Measurements from ENCODE around the gene TIMP1. TPM values are rescaled to one million over a fixed set of nuclear protein-coding genes. Genes with fewer than 3 reads are reported as not detected.

The TIMP1 gene
- 10 to 100 TPM; 72.6 to 82.2 (median 79.6) TPM for polyA plus RNA-seq (ENCODE audit: insufficient read length in 3 of 3)

GRCh38 chrX:47581731-47582647 is at the start of gene TIMP1:
TSS of gene TIMP1 (plus strand) at chrX:47582436. CDS start at chrX:47583416, 980 bp downstream.
- DNase-seq (ENCODE audit: low read depth in 3 of 3, low spot score in 2 of 3): peak in 2 of 3 donors; percentile 25 to 59

GRCh38 chrX:47539860-47540259 is 42.4 kb upstream of the TIMP1 start:
- no peak for DNase-seq (ENCODE audit: low read depth in 3 of 3, low spot score in 2 of 3)

GRCh38 chrX:47540754-47541538 is 41.3 kb upstream of the TIMP1 start:
- DNase-seq (ENCODE audit: low read depth in 3 of 3, low spot score in 2 of 3): peak in 2 of 3 donors; percentile 61 to 73

DNA sequence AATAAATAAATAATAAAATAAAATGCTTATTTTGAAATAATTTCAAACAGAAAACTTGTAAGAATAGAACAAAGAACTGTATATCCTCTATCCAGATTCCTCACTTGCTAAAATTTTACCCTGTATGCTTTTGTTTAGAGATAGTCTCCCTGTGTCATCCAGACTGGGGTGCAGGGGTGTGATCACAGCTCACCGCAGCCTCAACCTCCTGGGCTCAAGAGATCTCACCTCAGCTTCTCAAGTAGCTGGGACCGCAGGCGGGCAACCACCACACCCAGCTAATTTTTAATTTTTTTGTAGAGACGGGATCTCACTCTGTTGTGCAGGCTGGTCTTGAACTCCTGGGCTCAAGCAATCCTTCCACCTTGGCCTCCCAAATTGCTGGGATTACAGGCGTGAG is 38.7 kb upstream of the TIMP1 start:
- DNase-seq (ENCODE audit: low read depth in 3 of 3, low spot score in 2 of 3): no peak

- DNase-seq (ENCODE audit: low read depth in 3 of 3, low spot score in 2 of 3): peak in 1 of 3 donors; percentile 72
These were observed 26.1 kb upstream of the TIMP1 start for GRCh38 chrX:47556045-47556623.

DNA sequence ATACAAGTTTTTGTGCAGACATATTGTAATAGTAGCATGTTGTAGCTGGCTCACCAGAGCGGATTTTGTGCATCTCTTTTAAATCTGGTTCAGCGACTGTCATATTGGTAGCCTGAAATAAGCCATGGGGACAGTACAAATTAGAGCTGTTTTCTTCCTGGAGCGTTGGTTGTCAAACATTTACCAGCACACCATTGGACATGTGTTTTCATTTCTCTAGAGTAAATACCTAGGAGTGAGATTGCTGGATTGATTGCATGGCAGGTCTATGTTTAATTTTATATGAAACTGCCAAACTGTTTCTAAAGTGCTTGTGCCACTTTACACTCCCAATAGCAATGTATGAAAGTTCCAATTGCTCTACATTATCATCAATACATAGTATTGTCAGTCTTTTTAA is 23.8 kb upstream of the TIMP1 start:
- no peak for DNase-seq (ENCODE audit: low read depth in 3 of 3, low spot score in 2 of 3)

- no peak for DNase-seq (ENCODE audit: low read depth in 3 of 3, low spot score in 2 of 3)
These were observed 21.9 kb upstream of the TIMP1 start for GRCh38 chrX:47560179-47560933.

- DNase-seq (ENCODE audit: low read depth in 3 of 3, low spot score in 2 of 3): peak; percentile 94 to 98 (median 94)
These were observed 21.1 kb upstream of the TIMP1 start, which contains the start of gene ARAF for GRCh38 chrX:47560934-47561658. TSS of gene ARAF (plus strand) at chrX:47561205. CDS start at chrX:47562968, 1,763 bp downstream.

- DNase-seq (ENCODE audit: low read depth in 3 of 3, low spot score in 2 of 3): no peak
These were observed 20.5 kb upstream of the TIMP1 start for GRCh38 chrX:47561659-47562151.

DNA sequence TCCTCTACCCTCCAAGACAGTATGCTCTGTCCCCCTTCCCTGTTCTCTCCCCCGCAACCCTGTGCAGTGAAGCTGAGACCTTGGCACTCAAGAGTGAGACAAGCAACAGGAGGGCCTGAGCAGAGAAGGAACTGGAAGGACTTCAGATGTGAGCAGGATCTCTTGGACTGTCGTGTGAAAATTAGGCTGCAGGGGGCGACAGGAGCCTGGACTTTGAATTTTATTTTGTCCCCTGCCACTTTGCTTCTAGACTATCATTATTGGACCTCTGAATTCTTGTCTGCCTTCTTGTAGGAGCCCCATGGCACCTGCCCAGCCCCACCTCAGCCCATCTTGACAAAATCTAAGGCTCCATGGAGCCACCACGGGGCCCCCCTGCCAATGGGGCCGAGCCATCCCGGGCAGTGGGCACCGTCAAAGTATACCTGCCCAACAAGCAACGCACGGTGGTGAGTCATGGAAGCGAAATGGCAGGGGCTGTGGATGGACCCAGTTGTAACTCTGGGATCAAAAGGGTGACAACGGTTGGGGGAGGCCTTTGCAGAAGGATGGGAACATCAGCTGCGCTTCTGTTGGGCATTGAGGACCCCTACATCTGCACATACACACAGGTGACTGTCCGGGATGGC is 19.5 kb upstream of the TIMP1 start:
- no peak for DNase-seq (ENCODE audit: low read depth in 3 of 3, low spot score in 2 of 3)

- DNase-seq (ENCODE audit: low read depth in 3 of 3, low spot score in 2 of 3): no peak
These were observed 18.4 kb upstream of the TIMP1 start for GRCh38 chrX:47563801-47564315.

DNA sequence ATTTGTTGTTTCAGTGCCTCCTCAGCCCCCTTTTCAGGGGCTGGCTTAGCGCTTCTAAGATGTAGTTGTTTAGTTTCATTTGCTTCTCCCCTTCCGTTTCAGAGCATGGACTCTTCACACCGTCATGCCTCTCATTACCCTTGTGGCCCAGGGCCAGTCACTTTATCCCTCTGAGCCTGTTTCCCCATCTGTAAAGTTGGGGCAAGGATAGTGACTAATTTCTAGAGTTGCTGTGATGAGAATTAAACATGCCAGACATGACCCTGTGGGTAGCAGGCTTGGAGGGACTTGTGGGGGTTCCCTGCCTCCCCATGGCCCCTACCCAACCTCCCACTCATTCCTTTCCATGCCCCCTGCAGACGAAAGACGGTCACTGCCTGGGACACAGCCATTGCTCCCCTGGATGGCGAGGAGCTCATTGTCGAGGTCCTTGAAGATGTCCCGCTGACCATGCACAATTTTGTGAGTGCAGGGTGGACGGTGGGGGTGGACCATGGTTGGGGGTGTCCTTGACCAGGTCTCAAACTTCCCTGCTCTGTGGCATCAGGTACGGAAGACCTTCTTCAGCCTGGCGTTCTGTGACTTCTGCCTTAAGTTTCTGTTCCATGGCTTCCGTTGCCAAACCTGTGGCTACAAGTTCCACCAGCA is 17.7 kb upstream of the TIMP1 start:
- no peak for DNase-seq (ENCODE audit: low read depth in 3 of 3, low spot score in 2 of 3)

GRCh38 chrX:47566841-47567240 is 15.4 kb upstream of the TIMP1 start:
- DNase-seq (ENCODE audit: low read depth in 3 of 3, low spot score in 2 of 3): no peak

DNA sequence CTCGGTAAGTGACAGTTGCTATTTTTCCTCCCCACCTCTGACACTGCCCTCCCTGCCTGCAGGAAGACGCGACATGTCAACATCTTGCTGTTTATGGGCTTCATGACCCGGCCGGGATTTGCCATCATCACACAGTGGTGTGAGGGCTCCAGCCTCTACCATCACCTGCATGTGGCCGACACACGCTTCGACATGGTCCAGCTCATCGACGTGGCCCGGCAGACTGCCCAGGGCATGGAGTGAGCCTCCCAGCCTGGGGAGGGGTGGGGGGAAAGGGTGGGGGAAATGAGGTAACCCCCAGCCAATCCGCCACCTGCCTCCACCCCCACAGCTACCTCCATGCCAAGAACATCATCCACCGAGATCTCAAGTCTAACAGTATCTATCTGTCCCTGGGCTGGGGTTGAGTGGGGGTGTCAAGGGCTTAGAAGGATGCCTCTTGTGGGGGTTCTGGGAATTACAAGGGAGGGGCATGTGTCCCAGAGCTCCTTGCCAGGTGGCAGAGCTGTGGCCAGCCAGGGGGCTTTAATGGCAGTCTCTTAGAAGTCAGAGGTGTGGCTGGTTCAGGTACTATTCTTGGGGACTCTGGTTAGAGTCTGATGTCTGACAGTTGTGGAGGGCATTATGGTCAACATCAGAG is 13.5 kb upstream of the TIMP1 start:
- DNase-seq (ENCODE audit: low read depth in 3 of 3, low spot score in 2 of 3): no peak

- no peak for DNase-seq (ENCODE audit: low read depth in 3 of 3, low spot score in 2 of 3)
These were observed 11.4 kb upstream of the TIMP1 start for GRCh38 chrX:47570794-47571193.

DNA sequence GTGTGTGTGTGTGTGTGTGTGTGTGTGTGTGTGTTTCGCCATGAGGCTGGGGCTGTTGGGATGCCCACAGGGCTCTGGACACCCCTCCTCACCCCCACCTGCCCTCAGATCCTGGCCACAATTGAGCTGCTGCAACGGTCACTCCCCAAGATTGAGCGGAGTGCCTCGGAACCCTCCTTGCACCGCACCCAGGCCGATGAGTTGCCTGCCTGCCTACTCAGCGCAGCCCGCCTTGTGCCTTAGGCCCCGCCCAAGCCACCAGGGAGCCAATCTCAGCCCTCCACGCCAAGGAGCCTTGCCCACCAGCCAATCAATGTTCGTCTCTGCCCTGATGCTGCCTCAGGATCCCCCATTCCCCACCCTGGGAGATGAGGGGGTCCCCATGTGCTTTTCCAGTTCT is 11.0 kb upstream of the TIMP1 start:
- no peak for DNase-seq (ENCODE audit: low read depth in 3 of 3, low spot score in 2 of 3)

DNA sequence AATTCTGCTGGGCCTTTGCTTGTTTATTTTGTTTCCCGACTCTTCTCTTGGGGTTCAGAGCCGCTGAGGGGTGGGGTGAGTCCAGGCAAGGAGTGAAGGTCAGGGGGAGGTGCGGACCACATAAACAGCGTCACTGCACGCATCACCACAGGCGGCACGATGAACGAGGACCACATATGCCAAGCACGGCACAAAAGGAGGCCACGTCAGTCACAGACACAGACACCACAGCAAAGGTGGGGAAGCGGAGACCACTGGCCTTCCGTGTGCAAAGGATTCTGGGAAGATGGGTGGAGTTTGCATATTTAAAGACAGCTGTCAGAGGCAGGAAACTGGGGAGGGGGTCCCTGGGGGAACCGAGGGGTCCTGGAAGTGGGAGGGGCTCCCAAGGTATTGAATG is 10.3 kb upstream of the TIMP1 start:
- DNase-seq (ENCODE audit: low read depth in 3 of 3, low spot score in 2 of 3): no peak

All from right renal cortex interstitium (tissue), 3 donors.